Fibroblast of skin of back (primary cell): ENCODE results near the gene MMAB.

Experiments
- DNase-seq: peaks from one replicate; pipeline ENCODE4 v3.0.0-alpha.2; 2013

The MMAB gene

GRCh38 chr12:109537136-109537535 lies 36.2 kb downstream of the MMAB start:
- no peak for DNase-seq

DNA sequence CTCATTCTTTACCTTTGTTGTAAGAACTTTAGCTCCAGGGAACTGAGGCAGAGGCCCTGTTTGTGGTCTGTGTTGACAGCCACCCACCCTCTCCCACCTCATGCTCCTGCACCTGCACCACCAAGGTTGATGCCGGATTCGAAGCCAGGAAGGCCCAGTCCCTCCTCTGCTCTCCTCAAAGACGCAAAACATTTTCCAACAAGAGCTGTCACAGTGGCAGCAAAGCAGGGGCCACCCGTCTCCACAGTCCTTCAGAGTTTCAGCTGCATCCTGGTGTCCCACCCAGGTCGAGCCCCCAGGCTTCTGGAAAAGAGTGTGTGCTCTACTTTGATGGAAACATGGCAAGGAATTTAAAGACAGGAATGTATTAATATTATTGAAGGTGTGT lies 37.4 kb downstream of the MMAB start:
- DNase-seq = no peak

DNA sequence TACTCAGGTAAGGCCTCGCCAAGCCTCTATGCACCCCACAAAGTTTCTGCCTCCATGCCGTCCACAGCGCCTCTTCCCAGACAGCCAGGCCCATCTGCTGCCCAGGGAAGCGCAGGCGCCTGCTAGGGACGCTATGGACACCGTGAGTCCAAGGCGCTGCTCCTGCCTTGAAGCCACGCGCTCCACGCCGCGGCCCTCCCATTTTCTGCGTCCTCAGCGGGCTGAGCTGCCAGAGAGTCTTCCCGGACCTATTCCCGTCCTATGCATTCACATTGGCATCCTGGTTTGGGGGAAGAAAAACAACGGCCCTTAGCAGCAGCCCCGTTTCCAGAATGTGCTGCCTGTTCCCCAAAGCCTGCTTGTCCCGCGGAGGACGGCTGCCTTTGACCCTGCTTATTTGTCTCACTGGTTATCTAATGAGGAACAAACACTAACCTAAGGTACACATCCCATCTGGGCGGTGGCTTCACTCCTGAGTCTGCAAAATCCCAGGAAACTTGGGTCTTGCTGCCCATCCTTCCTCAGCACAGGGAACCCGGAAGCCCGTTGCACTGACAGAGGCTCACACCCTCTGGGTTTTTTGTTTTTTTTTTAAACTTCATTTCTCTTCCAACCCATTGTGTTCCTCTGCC lies 38.0 kb downstream of the MMAB start:
- DNase-seq = no peak

DNA sequence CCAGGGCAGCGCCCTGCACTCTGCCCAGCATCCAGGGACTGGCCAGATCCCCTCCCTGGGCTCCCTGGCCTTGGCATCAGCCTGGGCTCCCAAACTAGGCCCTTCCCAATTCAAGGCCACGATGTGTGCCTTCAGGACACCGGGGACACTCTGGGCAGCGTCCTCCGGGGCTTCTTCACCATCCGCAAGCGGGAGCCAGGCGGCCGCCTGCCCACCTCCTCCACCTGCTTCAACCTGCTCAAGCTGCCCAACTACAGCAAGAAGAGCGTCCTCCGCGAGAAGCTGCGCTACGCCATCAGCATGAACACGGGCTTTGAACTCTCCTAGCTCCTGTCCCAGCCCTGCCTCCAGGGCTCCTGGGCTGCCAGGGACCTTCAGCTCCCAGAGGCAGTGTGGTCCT lies 38.8 kb downstream of the MMAB start:
- no peak for DNase-seq

DNA sequence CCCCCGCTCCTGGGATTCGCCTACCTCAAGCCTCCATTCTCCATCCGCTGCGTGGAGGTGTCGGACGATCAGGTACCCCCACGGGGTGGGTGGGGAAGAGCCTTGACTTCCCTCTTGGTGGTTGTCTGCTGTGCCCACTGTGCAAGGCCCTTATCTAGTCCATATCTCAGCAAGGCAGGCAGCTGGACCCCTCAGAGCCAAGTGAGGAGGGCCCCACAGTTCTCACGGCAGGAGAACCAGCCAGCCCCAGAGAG lies 39.9 kb downstream of the MMAB start:
- no peak for DNase-seq

DNA sequence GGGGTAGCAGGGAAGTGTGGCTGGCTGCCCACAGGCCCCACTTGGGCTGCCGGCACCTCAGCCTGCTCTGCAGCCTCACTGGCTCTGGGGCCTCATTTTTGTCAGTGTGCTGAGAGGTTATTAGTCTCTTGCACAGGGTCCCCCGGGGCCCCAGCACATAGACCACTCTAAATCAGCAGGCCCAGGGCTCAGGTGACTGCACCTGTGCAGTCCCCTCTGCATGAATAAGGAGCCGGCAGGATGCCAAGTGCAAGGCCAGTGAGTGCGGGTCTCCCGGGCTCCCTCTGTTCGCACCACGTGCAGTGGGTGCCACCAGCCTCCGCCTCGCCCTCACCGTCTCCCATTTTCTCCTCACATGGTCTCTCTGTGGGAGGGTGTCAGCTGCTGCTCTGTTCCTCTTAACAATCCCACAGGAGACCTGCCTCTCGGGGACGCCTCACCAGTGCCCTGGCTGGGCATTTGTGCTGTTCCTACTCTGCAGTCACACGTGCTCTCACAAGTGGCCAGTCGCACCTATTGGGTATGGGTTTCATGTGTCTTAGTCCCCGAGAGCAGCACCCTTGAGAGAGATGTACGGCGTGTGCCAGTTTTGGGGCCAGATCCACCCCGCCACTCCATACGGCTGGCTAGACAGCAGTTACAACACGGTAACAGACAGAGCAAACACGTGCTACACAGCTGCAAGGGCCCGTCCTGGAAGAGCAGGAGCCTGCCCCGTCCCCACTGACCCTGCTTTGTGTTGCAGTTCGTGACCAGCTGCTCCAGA lies 40.4 kb downstream of the MMAB start:
- DNase-seq = no peak

DNA sequence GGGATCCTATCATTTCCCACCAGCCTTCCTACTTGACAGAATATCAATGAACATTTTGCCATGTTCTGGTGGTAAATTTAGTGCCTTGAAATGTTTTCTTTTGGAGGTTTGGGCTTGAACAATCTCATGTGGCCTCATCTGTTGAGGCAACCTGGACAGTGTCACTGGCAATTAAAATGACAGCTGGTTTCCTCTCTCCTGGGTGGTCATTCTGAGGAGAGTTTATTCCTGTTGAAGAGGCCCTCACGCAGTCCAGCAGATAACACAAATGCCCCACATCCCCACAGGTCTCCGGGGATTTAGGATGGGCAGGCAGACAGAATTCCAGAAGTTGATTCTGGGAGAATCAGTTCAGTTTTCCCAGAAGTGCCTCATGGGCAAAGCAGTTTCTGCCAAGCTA lies 41.9 kb downstream of the MMAB start:
- DNase-seq = no peak

GRCh38 chr12:109529691-109530640 lies 43.3 kb downstream of the MMAB start:
- no peak for DNase-seq

GRCh38 chr12:109527489-109528123 lies 45.7 kb downstream of the MMAB start:
- no peak for DNase-seq

DNA sequence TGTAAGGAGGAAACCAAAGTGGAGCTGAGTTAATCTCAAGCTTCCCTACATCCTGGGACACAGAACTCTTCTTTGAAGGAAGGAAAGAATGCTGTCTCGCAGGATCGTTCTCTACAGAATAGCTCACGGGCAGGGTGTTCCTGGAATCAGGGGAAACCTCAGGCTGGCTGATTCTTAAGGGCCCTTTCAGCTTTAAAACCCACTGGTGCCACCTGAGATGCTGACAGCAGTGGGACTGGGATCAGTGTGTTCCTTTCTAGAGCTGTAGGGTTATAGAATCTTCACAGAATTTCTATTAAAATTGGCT lies 48.1 kb downstream of the MMAB start:
- DNase-seq = no peak

- no peak for DNase-seq
These were observed 48.6 kb downstream of the MMAB start for GRCh38 chr12:109524466-109525278.

DNA sequence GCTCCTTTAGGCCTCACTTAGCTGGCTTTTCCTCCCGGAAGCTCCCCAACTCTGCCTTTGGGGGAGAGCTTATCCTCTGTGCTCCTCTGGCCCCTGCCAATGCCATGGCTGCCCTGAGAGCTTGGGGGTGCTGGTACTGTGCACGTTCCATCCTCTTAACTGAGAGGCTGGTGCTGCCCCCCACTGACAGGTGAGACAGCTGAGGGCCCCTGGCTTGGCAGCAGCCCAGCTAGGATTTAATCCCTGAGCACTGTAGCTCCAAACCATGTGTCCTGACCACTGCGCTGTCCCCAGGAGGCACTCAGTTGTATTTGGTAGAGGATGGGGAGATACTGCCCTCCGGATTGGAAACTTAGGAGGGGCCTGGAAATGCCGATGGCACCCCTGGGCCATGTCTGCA lies 49.8 kb downstream of the MMAB start:
- DNase-seq = no peak

DNA sequence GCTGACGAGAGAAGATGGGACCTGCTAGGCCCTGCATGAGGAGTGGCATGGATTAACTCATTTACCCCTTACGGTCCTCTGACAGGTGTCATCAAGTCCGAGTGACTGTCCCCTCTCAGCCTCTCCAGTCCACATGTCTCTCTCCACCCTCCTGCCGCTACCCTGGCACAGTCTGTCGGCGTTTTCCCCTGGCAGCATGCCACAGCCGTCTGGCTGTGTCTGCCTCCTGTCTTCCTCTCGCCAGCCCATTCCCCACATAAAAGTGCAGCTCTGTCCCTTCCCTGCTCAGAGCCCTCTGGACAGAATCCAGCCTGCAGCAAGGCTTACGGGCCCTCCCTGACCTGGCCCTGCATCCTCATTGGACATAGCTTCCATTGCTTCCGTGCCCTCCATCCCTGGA lies 50.2 kb downstream of the MMAB start:
- no peak for DNase-seq

GRCh38 chr12:109521831-109522230 lies 51.5 kb downstream of the MMAB start:
- no peak for DNase-seq

DNA sequence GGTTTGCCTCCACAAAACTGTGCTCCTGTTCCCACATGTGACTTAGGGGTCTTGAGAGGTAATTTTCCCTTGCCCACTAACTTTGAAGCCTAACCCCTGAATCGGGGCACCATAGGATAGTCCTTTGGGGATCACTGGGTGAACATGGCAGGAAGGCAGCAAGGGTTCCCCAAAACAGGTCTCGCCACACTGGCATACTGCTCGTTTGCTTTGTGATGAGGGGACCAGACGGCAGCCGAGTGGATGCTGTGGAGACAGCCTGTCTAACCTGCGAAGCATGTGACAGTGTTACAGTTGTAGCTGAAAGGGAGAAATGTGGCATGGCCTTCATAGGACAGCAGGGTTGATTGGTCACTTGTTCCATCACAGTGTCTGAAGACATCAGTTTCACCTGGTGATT lies 53.5 kb downstream of the MMAB start:
- DNase-seq = no peak

GRCh38 chr12:109518820-109519665 lies 54.3 kb downstream of the MMAB start:
- DNase-seq = peak; percentile 94

- no peak for DNase-seq
These were observed 55.7 kb downstream of the MMAB start for GRCh38 chr12:109517619-109518018.

- no peak for DNase-seq
These were observed 59.3 kb downstream of the MMAB start for GRCh38 chr12:109513977-109514376.

GRCh38 chr12:109513051-109513450 lies 60.3 kb downstream of the MMAB start:
- no peak for DNase-seq

- DNase-seq = no peak
These were observed 60.7 kb downstream of the MMAB start for GRCh38 chr12:109512608-109513007.

GRCh38 chr12:109510196-109510595 lies 63.1 kb downstream of the MMAB start:
- DNase-seq = no peak

- no peak for DNase-seq
These were observed 69.2 kb downstream of the MMAB start for GRCh38 chr12:109504068-109504467.
